Muscle of leg (tissue), 11 donors: ENCODE results near the gene UBD. TPM values are rescaled to one million over a fixed set of nuclear protein-coding genes. Genes with fewer than 3 reads are reported as not detected.

Source experiments
- DNase-seq: peaks from one replicate; pipeline ENCODE4 v3.0.0; 2013
- H3K27ac ChIP-seq: one replicate; pipeline ENCODE4 v1.5.1; 2013; ENCODE audit warnings: mild to moderate bottlenecking, low read length, control low read depth
- H3K27me3 ChIP-seq: one replicate; pipeline ENCODE4 v1.6.1; 2013; ENCODE audit warnings: low read length; ENCODE audit not compliant: control insufficient read depth, insufficient read depth
- H3K36me3 ChIP-seq: one replicate; pipeline ENCODE4 v1.6.1; 2013; ENCODE audit warnings: low read length; ENCODE audit not compliant: control insufficient read depth, insufficient read depth
- H3K4me1 ChIP-seq: one replicate; pipeline ENCODE4 v1.6.1; 2013; ENCODE audit warnings: low read length; ENCODE audit not compliant: control insufficient read depth, insufficient read depth
- H3K4me3 ChIP-seq: one replicate; pipeline ENCODE4 v1.5.1; 2013; ENCODE audit warnings: low read length, control low read depth
- H3K9me3 ChIP-seq: replicated peaks from 2 replicates; pipeline ENCODE4 v1.6.1; 2013; ENCODE audit warnings: low read depth, low read length; ENCODE audit not compliant: control insufficient read depth
- WGBS: methylation state at CpG from one replicate; pipeline ENCODE4 v1.1.5; 2013; ENCODE audit warnings: missing lambda C conversion rate; ENCODE audit not compliant: insufficient coverage; 5-methylcytosine and 5-hydroxymethylcytosine counted together
- polyA plus RNA-seq, 8 donors: library from polyadenylated mRNA; unstranded; fragments of 120-200 nt; gene quantifications; one replicate each; pipeline versions ENCODE4 v1.2.1 to v1.2.3, GENCODE V29; 2013; ENCODE audit warnings: inconsistent platforms in 1 of 8, low replicate concordance in 1 of 8; ENCODE audit not compliant: insufficient read length in 8 of 8, insufficient read depth in 1 of 8
- total RNA-seq: library from RNA; stranded (reverse); fragments of 120-200 nt; gene quantifications from one replicate; pipeline ENCODE4 v1.2.4, GENCODE V29; 2013

The UBD gene
- total and polyA plus RNA-seq, 9 donors, result 0.15 to 1.6 (median 0.31) TPM; not detected in 1

DNA sequence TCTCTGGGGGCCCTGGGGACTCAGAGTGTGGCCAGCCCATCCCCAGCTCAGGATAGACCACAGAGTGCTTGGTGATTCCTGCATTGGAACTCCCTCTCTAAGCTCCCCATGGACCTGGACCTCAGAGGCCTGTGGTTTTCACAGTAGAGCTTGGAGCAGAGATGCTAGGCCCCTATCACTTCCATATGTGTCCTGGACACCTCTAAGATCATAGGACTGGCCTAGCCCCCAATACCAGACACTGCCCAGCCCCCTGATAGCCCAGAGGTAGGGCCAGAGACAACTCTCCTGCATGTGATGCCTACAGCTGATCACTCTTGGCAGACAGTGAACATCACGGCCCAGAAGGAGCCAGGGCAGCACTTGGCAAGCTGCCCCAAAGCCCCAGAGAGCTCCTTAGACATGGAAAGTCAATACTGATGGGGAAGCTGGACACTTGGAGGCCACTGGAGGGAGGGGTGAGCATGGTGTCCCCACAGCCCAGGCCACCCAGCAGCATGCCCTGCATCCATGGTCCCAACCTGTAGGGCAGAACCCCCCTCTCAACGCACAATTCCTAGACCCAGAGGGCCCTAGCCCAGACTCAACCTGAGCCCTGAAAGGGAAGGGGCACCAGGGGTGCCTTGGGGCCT, 27.1 kb downstream of the UBD start:
- Histone ChIP-seq H3K27ac (no peak overlapping the region), H3K4me3 (no peak overlapping the region), H3K9me3 (no peaks in the 10 kb centered on the region), H3K36me3 (no peaks in the 10 kb centered on the region), H3K27me3 (no peaks in the 10 kb centered on the region), H3K4me1 (no peaks in the 10 kb centered on the region)
- no peak for DNase-seq
- 65% methylated on average over 2 of the region's 2 CpGs for WGBS

GRCh38 chr6:29531668-29532067, 27.9 kb downstream of the UBD start:
- no peaks in the 10 kb centered on the region for H3K9me3 ChIP-seq
- WGBS, result 58% methylated on average over 3 of the region's 3 CpGs
- H3K4me1 ChIP-seq, result no peaks in the 10 kb centered on the region
- DNase-seq, result no peak
- no peaks in the 10 kb centered on the region for H3K27me3 ChIP-seq
- no peaks in the 10 kb centered on the region for H3K36me3 ChIP-seq
- H3K4me3 ChIP-seq, result no peak overlapping the region
- H3K27ac ChIP-seq, result no peak overlapping the region

- no peaks in the 10 kb centered on the region for H3K4me1 ChIP-seq
- H3K9me3 ChIP-seq, result no peaks in the 10 kb centered on the region
- no peak overlapping the region for H3K4me3 ChIP-seq
- DNase-seq, result no peak
- H3K27ac ChIP-seq, result no peak overlapping the region
- H3K27me3 ChIP-seq, result no peaks in the 10 kb centered on the region
- no peaks in the 10 kb centered on the region for H3K36me3 ChIP-seq
- 83% methylated on average over 1 of the region's 2 CpGs for WGBS
These were observed 28.7 kb downstream of the UBD start for GRCh38 chr6:29530671-29531310.

GRCh38 chr6:29529956-29530355, 29.6 kb downstream of the UBD start:
- Histone ChIP-seq H3K36me3 (no peaks in the 10 kb centered on the region), H3K4me1 (no peaks in the 10 kb centered on the region), H3K27ac (no peak overlapping the region), H3K4me3 (no peak overlapping the region), H3K27me3 (no peaks in the 10 kb centered on the region), H3K9me3 (no peaks in the 10 kb centered on the region)
- DNase-seq, result no peak
- WGBS, result 88% methylated on average over 3 of the region's 3 CpGs

- Histone ChIP-seq H3K9me3 (no peaks in the 10 kb centered on the region), H3K4me3 (no peak overlapping the region), H3K27ac (no peak overlapping the region), H3K4me1 (no peaks in the 10 kb centered on the region), H3K36me3 (no peaks in the 10 kb centered on the region), H3K27me3 (no peaks in the 10 kb centered on the region)
- WGBS, result no CpG with 5 or more reads among the region's 2 CpGs
- no peak for DNase-seq
These were observed 30.5 kb downstream of the UBD start for GRCh38 chr6:29528988-29529560.

DNA sequence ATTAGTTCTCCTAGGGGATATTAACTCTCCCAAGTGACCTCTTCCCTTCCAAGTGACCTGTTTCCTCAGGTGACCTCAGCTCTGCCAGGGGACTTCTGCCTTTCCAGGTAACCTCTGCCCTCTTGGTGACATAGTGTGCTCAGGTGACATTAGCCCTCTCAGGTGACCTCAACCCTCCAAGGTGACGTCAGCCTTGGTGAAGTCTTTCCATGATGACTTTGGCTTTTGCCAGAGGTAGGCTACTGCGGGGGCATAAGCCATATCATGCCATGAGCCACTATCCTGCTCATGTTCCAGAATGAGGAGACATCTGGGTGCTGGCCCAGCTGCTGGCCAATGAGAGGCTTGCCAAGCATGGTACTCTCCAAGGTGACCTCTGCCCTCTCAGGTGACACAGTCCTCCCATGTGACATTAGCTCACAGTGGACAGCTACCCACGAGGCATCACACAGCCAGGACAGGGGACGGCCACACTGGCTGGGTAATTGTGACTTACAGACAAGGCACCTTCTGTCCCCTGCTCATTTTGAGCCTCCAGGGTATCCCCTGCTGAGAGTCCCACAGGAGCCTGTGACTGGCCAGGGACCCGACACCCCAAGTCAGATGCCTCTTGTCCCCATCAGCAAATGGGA, 31.1 kb downstream of the UBD start:
- WGBS, result 75% methylated on average over 5 of the region's 5 CpGs
- DNase-seq, result no peak
- no peak overlapping the region for H3K27ac ChIP-seq
- no peaks in the 10 kb centered on the region for H3K9me3 ChIP-seq
- no peak overlapping the region for H3K4me3 ChIP-seq
- H3K27me3 ChIP-seq, result no peaks in the 10 kb centered on the region
- no peaks in the 10 kb centered on the region for H3K36me3 ChIP-seq
- H3K4me1 ChIP-seq, result no peaks in the 10 kb centered on the region

GRCh38 chr6:29527564-29527963, 32.0 kb downstream of the UBD start:
- 60% methylated on average over 1 of the region's 2 CpGs for WGBS
- Histone ChIP-seq H3K27ac (no peak overlapping the region), H3K4me1 (no peaks in the 10 kb centered on the region), H3K36me3 (no peaks in the 10 kb centered on the region), H3K27me3 (no peaks in the 10 kb centered on the region), H3K9me3 (no peaks in the 10 kb centered on the region), H3K4me3 (no peak overlapping the region)
- DNase-seq, result no peak

DNA sequence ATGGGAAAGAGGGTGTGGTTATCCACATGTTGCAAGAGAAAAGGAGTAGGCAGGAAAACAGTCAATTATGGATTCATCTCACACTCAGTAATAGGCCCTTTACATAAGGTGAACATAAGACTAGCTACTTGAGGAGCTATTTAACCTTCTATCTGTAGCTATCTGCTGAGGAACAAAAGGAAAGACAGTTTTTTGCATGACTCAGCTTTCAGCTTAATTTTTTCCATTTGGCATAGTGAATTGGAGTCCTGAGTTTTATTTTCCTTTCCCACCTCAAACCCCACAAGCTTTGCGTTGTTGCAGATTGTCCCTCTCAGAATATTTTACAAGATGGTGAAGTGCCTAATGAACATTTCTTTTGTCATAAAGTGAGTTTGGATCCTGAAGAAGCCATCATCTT, 32.4 kb downstream of the UBD start:
- no CpG with 5 or more reads among the region's 1 CpG for WGBS
- Histone ChIP-seq H3K4me1 (no peaks in the 10 kb centered on the region), H3K36me3 (no peaks in the 10 kb centered on the region), H3K27me3 (no peaks in the 10 kb centered on the region), H3K9me3 (no peaks in the 10 kb centered on the region), H3K4me3 (no peak overlapping the region), H3K27ac (no peak overlapping the region)
- DNase-seq, result no peak

GRCh38 chr6:29525311-29525639, 34.3 kb downstream of the UBD start:
- H3K9me3 ChIP-seq, result no peaks in the 10 kb centered on the region
- H3K4me1 ChIP-seq, result no peaks in the 10 kb centered on the region
- no peak overlapping the region for H3K4me3 ChIP-seq
- no peaks in the 10 kb centered on the region for H3K27me3 ChIP-seq
- H3K27ac ChIP-seq, result no peak overlapping the region
- DNase-seq, result no peak
- H3K36me3 ChIP-seq, result no peaks in the 10 kb centered on the region
- no CpG with 5 or more reads among the region's 1 CpG for WGBS

GRCh38 chr6:29524444-29525310, 34.9 kb downstream of the UBD start:
- H3K27ac ChIP-seq, result no peak overlapping the region
- WGBS, result 79% methylated on average over 5 of the region's 7 CpGs
- H3K27me3 ChIP-seq, result no peaks in the 10 kb centered on the region
- no peak overlapping the region for H3K4me3 ChIP-seq
- no peak for DNase-seq
- no peaks in the 10 kb centered on the region for H3K36me3 ChIP-seq
- no peaks in the 10 kb centered on the region for H3K9me3 ChIP-seq
- H3K4me1 ChIP-seq, result no peaks in the 10 kb centered on the region
